SIG-M5 treated with dmso at 0.1 percent for 504 hours (cell line): ENCODE data around the gene PRTN3.

Experiments used
- DNase-seq: peaks from one replicate; lab custom pipeline; 2025; ENCODE audit not compliant: unreplicated experiment; lab: John Stamatoyannopoulos, UW

PRTN3 gene

GRCh38 chr19:896434-896833 is 55.6 kb downstream of the PRTN3 start:
- no peak for DNase-seq

GRCh38 chr19:896999-897398 is 56.2 kb downstream of the PRTN3 start:
- DNase-seq: no peak

- no peak for DNase-seq
These were observed 56.7 kb downstream of the PRTN3 start for GRCh38 chr19:897442-898039.
